NCI-H2196 treated with DMSO at 0.1 percent for 48 hours (cell line): ENCODE results near the gene FAM89B.
"Not testable (repeated sequence)": the region's sequence is repeated elsewhere in the genome, so short reads cannot be mapped to it uniquely, and the experiment has no call there.

Experiments
- DNase-seq: peaks from one replicate; lab custom pipeline; 2025; ENCODE audit not compliant: unreplicated experiment; lab: John Stamatoyannopoulos, UW

The FAM89B gene

DNA sequence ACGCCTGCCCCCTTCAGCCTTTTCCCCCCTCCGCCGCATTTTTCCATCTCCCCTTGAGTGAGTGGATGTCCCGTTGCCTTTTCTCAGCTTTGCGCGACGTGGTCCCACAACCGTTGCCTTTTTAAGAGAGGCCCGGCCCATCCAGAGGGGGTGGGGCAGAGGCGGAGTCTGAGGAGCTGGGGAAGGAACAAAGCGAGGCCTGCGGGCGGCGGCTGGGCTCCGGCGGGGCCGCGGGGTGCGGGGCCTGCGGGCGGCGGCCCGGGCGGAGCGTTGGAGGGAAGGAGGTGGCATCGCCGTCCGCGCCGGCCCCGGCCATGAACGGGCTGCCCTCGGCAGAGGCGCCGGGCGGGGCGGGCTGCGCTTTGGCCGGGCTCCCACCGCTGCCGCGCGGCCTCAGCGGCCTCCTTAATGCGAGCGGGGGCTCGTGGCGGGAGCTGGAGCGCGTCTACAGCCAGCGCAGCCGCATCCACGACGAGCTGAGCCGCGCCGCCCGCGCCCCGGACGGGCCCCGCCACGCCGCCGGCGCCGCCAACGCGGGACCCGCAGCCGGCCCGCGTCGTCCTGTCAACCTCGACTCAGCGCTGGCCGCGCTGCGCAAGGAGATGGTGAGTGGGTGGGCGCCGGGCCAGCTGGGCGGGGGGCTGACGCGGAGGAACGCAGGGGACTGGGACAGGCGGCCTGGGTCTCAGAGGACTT is at the start of gene FAM89B:
TSS of gene FAM89B (plus strand) at position 183 of the 696 bp plus-strand sequence. CDS start at position 315, 132 bp downstream.
- DNase-seq = peak; percentile 59

DNA sequence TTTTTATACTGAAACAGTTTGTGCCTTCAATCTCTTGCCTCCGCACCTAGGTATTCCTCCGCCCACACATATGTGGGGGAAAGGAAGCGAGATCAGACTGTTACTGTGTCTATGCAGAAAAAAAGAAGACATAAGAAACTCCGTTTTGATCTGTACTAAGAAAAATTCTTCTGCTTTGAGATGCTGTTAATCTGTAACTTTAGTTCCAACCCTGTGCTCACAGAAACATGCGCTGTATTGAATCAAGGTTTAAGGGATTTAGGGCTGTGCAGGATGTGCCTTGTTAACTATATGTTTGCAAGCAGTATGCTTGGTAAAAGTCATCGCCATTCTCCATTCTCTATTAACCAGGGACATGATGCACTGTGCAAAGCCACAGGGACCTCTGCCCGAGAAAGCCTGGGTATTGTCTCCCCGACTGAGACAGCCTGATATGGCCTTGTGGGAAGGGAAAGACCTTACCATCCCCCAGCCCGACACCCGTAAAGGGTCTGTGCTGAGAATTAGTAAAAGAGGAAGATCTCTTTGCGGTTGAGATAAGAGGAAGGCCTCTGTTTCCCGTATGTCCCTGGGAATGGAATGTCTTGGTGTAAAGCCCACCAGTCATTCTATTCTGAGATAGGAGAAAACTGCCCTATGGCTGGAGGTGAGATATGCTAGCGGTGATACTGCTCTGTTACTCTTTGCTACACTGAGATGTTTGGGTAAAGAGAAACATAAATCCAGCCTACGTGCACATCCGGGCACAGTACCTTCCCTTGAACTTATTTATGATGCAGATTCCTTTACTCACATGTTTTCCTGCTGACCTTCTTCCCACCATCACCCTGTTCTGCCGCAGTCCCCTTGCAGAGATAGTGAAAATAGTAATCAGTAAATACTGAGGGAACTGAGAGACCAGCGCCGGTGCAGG is 49.4 kb upstream of the FAM89B start:
- DNase-seq = not testable (repeated sequence)

DNA sequence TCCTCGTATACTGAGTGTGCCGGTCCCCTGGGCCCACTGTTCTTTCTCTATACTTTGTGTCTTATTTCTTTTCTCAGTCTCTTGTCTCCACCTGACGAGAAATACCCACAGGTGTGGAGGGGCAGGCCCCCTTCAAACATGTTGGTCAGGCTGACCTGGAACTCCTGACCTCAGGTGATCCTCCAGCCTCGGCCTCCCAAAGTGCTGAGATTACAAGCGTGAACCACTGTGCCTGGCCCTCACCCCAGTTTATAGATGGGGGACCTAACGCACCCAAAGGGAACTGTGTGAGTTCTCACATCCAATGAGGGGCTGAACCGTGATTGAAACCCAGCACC is 48.7 kb upstream of the FAM89B start:
- DNase-seq = not testable (repeated sequence)

DNA sequence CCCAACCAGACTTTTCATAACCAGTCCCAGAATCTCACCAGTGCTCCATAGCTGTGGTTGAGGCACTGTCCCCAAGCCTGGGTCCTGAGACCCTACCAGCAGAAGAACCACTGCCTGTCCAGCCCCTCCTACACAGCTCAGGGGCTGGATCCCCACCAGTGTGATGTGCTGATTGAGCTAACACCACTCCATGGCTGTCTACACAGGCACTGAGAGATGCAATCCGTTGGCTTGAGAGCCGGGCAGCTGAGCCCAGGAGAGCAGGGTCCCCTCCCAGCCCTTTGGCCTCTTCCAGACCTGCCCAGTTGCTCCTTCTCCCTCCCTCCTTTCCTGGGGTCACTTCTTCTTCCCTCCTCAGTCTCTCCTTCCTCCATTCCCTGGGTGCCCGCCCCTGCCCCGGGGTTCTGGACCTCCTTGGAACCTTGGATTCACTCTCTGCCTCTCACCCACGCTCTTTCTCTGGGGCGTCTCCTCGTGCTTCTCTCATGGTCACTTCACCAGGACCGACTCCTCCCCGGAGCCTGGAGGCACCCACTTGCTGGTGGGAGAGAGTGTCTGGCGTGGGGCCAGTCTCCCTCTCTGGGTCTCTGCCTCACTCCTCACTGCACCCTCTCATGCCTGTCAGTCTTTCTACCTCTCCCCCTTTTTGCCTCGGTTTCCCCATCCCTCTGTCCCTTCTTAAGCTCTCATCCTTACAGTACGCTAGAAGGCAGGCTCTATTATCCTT is 48.2 kb upstream of the FAM89B start:
- no peak for DNase-seq

DNA sequence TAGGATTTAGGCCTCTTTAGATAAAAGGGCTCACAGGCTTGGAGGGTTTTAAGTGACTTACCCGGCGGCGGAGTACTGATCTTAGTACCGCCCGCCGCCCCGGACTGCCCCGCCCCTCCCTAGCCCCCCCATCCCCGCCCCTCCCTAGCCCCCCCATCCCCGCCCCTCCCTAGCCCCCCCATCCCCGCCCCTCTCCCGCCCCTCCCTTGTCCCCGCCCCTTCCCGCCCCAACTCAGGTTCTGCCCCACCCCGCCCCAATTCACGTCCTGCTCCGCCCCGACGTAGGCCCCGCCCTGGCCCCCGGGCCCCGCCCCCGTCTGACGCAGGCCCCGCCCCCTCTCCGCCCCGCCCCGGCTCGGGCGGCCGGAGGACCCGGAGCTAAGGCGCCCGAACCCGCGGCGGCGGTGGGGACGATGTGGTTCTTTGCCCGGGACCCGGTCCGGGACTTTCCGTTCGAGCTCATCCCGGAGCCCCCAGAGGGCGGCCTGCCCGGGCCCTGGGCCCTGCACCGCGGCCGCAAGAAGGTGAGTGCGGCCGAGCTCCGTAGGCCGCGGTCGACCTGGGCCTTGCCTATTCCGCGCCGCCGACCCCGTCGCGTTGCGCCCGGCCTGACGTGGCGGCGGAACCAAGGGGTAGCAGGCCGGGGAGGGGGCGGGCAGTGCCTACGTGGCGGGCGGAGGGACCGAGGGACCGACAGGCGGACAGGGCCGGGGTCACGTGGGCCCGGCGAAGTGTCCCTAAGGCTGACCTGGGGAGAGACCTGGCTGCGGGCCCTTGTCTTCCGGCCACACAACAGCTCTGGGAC is 47.4 kb upstream of the FAM89B start, which contains the start of gene SCYL1:
TSS of gene SCYL1 (plus strand) at position 343 of the 805 bp plus-strand sequence. CDS start at position 414, 71 bp downstream.
- peak; percentile 60 for DNase-seq

DNA sequence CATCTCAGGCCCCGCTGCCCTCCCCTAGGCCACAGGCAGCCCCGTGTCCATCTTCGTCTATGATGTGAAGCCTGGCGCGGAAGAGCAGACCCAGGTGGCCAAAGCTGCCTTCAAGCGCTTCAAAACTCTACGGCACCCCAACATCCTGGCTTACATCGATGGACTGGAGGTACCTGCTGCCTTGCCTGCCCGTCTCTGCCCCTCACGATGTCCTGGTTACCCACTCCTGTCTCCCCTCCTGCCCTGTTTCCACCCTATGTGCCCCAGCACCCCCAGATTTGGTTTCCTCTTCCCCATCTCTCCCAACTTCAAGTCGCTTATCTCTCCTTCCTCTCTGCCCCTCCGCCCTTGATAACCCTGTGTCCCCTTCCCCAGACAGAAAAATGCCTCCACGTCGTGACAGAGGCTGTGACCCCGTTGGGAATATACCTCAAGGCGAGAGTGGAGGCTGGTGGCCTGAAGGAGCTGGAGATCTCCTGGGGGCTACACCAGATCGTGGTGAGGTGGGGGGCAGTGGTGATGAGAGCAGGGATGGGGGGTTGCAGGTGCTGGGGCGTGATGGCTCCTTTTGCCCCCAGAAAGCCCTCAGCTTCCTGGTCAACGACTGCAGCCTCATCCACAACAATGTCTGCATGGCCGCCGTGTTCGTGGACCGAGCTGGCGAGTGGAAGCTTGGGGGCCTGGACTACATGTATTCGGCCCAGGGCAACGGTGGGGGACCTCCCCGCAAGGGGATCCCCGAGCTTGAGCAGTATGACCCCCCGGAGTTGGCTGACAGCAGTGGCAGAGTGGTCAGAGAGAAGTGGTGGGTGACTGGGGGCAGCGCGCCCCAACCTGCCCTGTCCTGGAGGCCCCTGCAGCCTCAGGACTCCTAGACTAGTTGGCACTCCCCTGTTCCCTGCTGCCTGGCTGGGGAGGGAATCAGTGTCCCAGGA is 46.5 kb upstream of the FAM89B start:
- DNase-seq = no peak

DNA sequence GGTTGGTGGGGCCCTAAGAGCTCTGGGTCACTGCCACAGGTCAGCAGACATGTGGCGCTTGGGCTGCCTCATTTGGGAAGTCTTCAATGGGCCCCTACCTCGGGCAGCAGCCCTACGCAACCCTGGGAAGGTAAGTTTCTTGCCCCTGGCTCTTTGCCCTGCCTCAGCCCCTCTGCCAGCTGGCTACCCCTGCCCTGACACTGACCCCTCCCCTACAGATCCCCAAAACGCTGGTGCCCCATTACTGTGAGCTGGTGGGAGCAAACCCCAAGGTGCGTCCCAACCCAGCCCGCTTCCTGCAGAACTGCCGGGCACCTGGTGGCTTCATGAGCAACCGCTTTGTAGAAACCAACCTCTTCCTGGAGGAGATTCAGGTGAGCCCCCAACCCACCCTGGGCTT is 45.6 kb upstream of the FAM89B start:
- no peak for DNase-seq

DNA sequence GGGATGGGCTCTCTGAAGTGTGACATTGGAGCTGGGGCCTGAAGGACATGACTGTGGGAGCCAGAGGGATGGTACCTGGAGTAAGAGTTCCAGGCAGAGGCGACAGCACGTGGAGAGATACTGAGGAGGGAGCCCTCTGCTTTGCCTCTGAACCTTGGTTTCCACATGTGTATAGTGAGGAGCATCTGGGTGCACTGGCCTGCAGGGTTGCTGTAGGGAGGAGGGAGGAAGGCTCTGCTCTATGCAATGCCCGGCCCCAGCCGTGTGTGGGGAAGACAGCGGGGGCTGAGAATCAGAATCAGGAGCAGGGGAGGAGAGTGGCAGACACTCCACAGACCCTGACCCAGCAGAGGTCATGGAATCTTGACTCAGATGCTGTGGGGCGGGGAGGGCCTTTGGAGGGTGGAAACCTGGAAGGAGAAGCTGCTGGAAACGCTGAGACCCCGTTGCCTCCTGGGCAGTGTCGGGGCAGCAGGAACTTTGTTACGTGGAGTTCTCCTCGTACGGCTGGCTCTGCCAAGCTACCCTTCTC is 43.5 kb upstream of the FAM89B start:
- DNase-seq = no peak

DNA sequence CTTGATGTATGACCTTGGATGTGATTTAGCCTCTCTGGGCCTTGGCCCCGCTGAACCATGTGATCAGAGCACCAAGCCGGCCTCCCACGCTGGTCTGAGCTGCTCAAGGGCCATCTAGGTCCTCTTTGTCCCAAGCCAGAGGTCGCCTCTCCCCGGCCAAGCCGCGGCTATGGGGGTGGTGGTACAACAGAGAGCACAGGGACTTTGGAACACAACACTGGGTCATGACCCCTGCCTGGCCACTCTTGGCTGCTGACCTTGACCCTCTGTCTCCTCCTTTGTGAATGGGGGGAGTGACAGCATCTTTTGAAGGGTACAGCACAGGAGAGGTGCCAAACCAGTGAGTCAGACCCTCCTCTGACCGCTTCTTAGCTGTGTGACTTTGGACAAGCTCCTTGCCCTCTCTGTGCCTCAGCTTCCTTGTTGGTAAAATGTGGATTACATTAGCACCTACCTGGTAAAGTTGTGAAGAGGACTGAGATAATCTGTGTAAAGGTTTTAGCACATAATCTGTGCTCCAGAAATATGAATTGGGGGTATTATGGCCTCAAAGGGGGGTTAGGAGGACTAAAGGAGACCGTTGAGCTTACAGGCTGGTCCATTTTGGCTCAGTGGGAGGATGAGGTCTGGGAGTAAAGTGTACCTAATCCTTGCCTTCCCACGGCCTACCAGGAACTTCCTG is 42.7 kb upstream of the FAM89B start:
- no peak for DNase-seq

DNA sequence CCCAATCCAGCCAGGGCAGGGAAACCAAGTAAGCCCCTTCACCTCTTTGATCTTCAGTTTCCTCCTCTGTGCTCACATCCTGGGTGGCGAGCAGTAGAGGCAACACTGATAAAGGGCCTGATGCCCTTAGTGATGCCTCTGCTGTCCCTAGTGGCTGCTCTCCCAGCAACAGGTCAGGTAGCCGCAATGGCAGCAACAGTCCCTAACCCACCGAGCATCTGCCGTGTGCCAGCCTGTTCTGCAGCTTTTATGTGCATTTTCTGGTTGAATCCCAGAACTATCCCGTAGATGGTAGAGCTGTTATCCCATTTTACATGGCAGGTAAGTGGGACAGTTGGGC is 42.2 kb upstream of the FAM89B start:
- no peak for DNase-seq

DNA sequence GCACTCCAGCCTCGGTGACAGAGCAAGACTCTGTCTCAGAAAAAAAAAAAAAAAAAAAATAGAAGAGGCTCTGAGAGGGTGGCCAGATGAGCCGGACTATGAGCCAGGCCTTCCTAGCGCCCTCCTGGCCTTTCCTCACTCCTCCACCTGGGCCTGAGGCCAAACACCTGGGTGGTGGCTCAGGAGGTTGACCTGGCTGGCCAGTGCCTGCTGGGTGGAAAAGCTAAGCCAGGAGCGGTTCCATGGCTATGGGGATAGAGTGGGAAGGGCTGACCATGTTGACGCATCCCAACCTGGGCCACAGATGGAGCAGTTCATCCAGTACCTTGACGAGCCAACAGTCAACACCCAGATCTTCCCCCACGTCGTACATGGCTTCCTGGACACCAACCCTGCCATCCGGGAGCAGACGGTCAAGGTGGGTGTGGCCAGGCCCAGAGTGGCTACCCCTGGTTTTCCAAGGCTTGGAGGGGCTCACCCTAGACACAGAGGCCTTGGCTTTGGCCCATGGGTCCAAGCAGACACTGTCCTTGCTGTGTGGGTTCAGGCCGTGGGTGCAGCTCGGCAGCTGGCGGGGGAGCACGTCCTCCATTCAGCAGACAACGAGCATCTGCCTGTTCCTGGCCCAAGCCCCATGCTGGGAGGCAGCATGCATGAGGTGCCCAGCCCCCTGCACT is 39.8 kb upstream of the FAM89B start:
- no peak for DNase-seq

DNA sequence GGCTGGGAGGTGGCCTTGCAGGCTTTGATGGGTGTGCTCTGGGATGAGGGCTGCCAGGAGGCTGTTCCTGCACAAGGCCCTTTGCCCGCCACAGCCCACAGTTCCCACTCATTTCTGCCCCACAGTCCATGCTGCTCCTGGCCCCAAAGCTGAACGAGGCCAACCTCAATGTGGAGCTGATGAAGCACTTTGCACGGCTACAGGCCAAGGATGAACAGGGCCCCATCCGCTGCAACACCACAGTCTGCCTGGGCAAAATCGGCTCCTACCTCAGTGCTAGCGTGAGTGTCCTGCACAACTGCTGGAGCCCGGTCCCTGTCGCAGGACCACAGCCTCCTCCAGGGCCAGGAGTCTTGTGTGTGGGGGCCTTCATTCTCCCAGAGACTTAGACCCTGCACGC is 37.2 kb upstream of the FAM89B start:
- DNase-seq = no peak

DNA sequence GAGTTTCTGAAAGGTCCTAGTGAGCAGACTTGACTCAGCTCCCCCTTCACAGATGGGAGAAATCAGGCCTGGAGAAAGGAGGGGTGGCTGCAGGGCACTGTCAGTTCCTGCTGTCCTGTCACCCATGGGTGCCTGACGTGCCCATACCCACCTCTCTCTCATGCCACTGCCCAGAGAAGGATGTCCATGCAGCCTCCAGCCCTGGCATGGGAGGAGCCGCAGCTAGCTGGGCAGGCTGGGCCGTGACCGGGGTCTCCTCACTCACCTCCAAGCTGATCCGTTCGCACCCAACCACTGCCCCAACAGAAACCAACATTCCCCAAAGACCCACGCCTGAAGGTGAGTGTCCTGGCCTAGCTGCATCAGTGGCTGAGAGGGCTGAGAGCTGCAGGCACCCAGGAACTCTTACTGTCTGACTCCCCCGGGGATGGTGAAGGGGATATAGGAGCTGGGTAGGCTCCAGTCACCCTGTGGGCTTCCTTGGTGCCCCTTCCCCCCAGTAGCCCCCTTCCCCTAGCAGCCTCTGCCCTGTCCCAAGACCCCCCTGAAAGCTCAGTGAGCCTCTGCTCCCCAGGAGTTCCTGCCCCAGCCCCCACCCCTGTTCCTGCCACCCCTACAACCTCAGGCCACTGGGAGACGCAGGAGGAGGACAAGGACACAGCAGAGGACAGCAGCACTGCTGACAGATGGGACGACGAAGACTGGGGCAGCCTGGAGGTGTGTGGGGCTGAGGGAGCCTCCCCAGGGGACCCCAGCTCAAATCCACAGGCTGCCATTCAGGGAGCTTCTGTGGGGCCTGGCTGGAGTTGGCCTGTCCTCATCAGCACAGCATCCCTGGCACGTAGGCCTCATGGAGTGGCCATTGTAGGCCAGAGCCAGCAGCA is 35.7 kb upstream of the FAM89B start:
- DNase-seq = no peak

DNA sequence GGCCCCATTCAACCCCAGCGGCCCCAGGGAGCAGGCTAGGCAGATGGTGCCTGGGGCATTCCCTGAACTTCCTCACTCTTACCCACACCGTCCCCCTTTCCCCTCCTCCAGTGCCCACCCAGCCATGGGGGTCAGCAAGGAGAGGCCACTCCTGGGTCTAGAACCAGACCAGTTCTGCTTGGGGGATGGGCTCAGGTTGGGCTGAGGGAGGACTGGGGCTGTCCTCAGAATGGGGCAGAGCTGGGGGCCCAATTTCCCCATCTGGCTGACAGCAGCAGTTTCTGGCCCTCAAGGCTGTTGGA is 35.1 kb upstream of the FAM89B start:
- DNase-seq = no peak

DNA sequence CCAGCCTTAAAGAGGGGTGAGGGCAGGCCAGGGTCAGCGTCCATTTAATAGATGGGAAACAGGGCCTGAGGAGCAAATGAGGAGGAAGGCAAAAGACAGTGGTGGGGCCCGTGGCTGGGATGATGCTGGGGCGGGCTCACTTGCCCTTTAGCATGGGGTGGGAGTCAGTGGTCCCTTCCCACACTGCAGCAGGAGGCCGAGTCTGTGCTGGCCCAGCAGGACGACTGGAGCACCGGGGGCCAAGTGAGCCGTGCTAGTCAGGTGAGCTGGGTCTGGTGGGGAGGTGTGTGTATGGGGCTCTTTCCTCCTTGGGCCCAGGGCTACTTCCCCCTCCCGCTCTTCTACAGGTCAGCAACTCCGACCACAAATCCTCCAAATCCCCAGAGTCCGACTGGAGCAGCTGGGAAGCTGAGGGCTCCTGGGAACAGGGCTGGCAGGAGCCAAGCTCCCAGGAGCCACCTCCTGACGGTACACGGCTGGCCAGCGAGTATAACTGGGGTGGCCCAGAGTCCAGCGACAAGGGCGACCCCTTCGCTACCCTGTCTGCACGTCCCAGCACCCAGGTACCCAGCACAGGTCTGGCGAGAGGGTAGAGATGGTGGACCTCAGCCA is 34.6 kb upstream of the FAM89B start:
- no peak for DNase-seq

DNA sequence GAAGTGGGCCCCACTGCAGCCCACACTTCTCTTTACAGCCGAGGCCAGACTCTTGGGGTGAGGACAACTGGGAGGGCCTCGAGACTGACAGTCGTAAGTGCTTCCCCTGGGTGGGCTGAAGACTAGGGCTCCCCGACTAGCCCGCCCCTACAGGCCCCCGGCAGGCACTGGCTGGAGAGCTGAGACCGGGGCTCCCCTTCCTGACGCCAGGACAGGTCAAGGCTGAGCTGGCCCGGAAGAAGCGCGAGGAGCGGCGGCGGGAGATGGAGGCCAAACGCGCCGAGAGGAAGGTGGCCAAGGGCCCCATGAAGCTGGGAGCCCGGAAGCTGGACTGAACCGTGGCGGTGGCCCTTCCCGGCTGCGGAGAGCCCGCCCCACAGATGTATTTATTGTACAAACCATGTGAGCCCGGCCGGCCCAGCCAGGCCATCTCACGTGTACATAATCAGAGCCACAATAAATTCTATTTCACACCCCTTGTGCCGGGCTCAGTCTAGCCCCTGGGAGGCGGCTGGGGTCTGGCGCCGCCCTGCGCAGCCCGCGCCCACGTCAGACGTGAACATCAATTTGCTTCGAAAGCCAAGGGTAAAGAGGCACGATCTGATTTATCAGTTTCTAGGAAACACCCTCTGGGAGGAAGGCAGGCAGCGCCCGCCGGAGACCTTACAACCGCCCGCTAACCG is 34.0 kb upstream of the FAM89B start:
- no peak for DNase-seq
